IPS-15b (cell line): ENCODE data around the gene TESK1.
"Not testable (repeated sequence)": the region's sequence is repeated elsewhere in the genome, so short reads cannot be mapped to it uniquely, and the experiment has no call there.

Source experiments
- H3K27me3 ChIP-seq: one replicate; pipeline ENCODE4 v1.6.1; 2013; ENCODE audit warnings: low read length; ENCODE audit not compliant: control insufficient read depth, insufficient read depth
- H3K36me3 ChIP-seq: one replicate; pipeline ENCODE4 v1.6.1; 2013; ENCODE audit warnings: low read length; ENCODE audit not compliant: control insufficient read depth, insufficient read depth
- H3K4me1 ChIP-seq: one replicate; pipeline ENCODE4 v1.6.1; 2013; ENCODE audit warnings: mild to moderate bottlenecking, low read length; ENCODE audit not compliant: control insufficient read depth, insufficient read depth
- H3K4me3 ChIP-seq: one replicate; pipeline ENCODE4 v1.5.1; 2013; ENCODE audit warnings: low read depth, low read length
- H3K9ac ChIP-seq: one replicate; pipeline ENCODE4 v1.6.1; 2013; ENCODE audit warnings: low read depth, mild to moderate bottlenecking, low read length
- H3K9me3 ChIP-seq: one replicate; pipeline ENCODE4 v1.6.1; 2013; ENCODE audit warnings: mild to moderate bottlenecking, low read length; ENCODE audit not compliant: control insufficient read depth, insufficient read depth

Gene TESK1

GRCh38 chr9:35640431-35640830, 35.4 kb downstream of the TESK1 start:
- not testable (repeated sequence) for H3K36me3 ChIP-seq, H3K9ac ChIP-seq, H3K9me3 ChIP-seq, H3K4me3 ChIP-seq, H3K27me3 ChIP-seq, H3K4me1 ChIP-seq

GRCh38 chr9:35641478-35641877, 36.4 kb downstream of the TESK1 start:
- not testable (repeated sequence) for H3K4me3 ChIP-seq, H3K9ac ChIP-seq, H3K27me3 ChIP-seq, H3K36me3 ChIP-seq, H3K4me1 ChIP-seq, H3K9me3 ChIP-seq

DNA sequence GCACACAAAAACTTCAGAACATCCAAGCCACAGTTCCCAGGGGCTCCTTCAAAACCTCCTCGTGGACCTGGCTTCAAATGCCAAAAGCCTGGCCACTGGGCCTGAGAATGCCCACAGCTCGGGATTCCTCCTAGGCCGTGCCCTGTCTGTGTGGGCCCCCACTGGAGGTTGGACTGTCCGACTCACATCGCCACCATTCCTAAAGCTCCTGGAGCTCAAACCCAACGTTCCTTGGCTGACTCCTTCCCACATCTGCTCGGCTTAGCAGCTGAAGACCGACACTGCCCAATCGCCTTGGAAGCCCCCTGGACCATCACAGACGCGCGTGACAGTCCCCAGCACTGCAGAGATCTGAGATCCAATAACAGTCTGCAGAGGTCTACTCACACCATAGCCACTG, 38.0 kb downstream of the TESK1 start:
- H3K9ac ChIP-seq, result no peak overlapping the region

GRCh38 chr9:35645736-35646135, 40.7 kb downstream of the TESK1 start:
- not testable (repeated sequence) for H3K9me3 ChIP-seq, H3K36me3 ChIP-seq, H3K27me3 ChIP-seq, H3K9ac ChIP-seq
- Histone ChIP-seq H3K4me1 (peaks cover 11% of the 10 kb centered on the region), H3K4me3 (peak overlapping the region; percentile 80)

More for the DNA sequence above, 38.0 kb downstream of the TESK1 start:
- Histone ChIP-seq H3K4me3 (no peak overlapping the region), H3K27me3 (peaks cover 2% of the 10 kb centered on the region), H3K4me1 (peaks cover 4% of the 10 kb centered on the region), H3K36me3 (no peaks in the 10 kb centered on the region), H3K9me3 (no peaks in the 10 kb centered on the region)

GRCh38 chr9:35646153-35646532, 41.1 kb downstream of the TESK1 start:
- Histone ChIP-seq H3K4me3 (peak overlapping the region; percentile 80), H3K9ac (no peak overlapping the region), H3K4me1 (peaks cover 13% of the 10 kb centered on the region), H3K36me3 (no peaks in the 10 kb centered on the region), H3K9me3 (no peaks in the 10 kb centered on the region), H3K27me3 (peaks cover 2% of the 10 kb centered on the region)

GRCh38 chr9:35646533-35647265, 41.6 kb downstream of the TESK1 start:
- H3K9ac ChIP-seq, result no peak overlapping the region
- no peaks in the 10 kb centered on the region for H3K36me3 ChIP-seq
- H3K4me3 ChIP-seq, result peak overlapping the region; percentile 80
- H3K4me1 ChIP-seq, result peaks cover 16% of the 10 kb centered on the region
- H3K9me3 ChIP-seq, result no peaks in the 10 kb centered on the region
- H3K27me3 ChIP-seq, result peaks cover 2% of the 10 kb centered on the region

DNA sequence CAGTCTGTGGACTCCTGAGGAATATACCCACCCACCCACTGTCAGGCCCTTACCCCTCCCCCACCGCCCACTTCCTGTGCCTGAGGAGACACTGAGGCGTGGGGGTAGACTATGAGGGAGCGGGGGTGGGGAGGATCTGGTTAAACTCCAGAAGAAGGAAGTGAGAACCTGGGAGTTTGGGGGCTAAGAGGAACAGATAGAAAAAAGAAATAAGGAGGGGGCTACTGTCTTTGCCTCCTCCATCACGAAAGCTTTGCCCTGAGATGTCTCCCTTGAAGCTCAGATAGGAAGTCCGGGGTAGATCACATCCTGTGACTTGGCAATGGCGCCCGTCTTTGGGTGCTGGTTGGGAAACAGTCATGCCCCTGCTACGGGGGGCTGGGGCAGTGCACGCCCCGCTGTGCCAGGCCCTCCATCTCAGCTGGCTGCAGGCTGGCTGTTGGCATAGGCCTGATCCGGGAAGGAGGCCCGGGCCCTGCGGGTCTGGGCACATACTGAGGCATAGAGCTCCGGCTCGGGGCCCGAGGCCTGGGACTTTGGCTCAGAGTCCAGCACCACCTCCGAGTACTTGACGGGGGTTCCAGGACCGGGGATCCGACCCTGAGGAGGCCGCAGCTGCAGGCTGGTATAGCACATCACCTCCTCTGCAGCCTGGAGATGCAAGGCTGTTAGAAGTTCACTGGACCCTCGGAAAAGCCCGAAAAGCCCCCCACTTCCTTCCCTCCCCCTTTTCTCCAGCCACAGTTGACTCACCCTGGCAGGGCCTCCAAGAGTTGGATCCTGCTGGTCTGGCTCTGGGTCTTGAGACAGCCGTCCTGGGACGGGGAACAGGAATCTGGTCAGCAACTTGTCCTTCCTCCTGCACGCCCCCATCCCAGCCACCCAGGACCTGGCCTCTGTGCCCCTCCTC, 44.6 kb downstream of the TESK1 start:
- no peak overlapping the region for H3K9ac ChIP-seq
- no peaks in the 10 kb centered on the region for H3K36me3 ChIP-seq
- peaks cover 2% of the 10 kb centered on the region for H3K27me3 ChIP-seq
- H3K9me3 ChIP-seq, result no peaks in the 10 kb centered on the region
- H3K4me3 ChIP-seq, result no peak overlapping the region
- peaks cover 16% of the 10 kb centered on the region for H3K4me1 ChIP-seq

DNA sequence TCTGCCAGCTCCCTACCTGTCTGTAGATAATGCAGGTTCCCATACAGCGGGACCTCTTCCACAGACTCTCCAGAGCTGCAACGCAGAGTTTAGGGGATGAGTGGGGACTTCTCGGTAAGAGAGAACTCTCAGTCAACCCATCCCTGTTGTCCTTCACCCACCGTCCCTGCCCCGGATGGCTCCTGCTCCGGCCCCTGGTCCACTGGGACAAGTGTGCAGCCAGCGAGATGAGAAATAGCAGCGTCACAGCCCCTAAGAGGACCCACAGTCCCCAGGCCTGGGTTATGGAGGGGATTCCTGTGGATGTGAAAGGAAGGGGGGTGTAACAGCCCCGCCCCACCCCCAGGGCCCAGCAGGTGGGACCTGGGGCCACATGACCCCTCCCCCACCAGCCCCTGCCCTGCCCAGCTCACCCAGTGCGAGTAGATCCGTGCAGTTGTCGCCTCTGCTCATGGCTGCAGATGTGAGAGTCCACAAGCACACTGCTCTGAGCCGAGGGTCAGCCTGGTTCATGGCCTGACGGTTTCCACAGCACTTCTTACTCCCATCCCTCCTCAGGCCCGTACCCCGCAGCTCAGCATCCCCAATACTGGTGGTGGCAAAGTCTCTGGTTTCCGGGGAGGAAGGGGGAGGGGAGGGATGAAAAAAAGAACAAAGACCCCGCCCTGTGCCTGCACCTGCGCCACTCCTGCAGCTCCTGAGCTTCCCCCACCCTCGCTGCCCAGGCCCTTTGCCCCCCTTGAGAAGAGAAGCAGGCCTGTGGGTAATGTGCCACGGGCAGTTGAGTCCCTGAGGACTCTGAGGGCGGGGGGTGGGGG, 45.5 kb downstream of the TESK1 start, which contains the start of gene SIT1:
Gene SIT1, minus strand, starts transcription at position 591 of the 818 bp plus-strand sequence. Its CDS starts 78 bp downstream, at position 513.
- no peak within 1 kb of the TSS for H3K9ac ChIP-seq
- H3K27me3 ChIP-seq, result peaks cover 2% of the 10 kb centered on the region
- peaks cover 16% of the 10 kb centered on the region for H3K4me1 ChIP-seq
- H3K4me3 ChIP-seq, result peak within 1 kb of the TSS; percentile 33
- H3K36me3 ChIP-seq, result no peaks in the 10 kb centered on the region
- no peaks in the 10 kb centered on the region for H3K9me3 ChIP-seq

DNA sequence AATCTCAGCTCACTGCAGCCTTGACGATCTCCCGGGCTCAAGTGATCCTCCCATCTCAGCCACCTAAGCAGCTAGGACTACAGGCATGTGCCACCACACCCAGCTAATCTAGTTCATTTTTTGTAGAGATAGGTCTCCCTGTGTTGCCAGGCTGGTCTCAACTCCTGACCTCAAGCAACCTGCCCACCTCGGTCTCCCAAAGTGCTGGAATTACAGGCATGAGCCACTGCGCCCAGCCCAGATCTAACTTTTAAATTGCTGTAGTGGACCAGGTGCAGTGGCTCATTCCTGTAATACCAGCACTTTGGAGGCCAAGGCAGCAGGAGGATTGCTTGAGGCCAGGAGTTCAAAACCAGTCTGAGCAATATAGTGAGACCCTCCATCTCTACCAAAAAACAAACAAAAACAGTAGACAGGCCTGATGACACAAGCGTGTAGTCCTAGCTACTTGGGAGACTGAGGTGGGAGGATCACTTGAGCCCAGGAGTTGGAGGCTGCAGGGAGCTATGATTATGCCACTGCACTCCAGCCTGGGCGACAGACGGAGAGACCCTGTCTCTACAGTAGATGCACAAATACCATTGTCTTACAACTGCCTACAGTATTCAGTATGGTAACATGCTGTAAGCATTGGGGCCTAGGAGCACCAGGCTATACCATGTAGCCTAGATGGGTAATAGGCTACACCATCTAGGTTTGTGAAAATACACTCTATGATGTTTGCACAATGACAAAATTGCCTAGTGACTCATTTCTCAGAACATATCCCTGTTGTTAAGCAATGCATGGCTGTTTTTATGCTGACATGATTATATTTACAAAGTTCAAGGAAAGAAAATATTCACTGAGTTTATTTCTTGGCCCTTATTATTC, 47.1 kb downstream of the TESK1 start:
- peaks cover 10% of the 10 kb centered on the region for H3K27me3 ChIP-seq
- H3K36me3 ChIP-seq, result no peaks in the 10 kb centered on the region
- H3K9me3 ChIP-seq, result no peaks in the 10 kb centered on the region
- H3K4me1 ChIP-seq, result peaks cover 16% of the 10 kb centered on the region
- H3K4me3 ChIP-seq, result no peak overlapping the region
- H3K9ac ChIP-seq, result no peak overlapping the region

DNA sequence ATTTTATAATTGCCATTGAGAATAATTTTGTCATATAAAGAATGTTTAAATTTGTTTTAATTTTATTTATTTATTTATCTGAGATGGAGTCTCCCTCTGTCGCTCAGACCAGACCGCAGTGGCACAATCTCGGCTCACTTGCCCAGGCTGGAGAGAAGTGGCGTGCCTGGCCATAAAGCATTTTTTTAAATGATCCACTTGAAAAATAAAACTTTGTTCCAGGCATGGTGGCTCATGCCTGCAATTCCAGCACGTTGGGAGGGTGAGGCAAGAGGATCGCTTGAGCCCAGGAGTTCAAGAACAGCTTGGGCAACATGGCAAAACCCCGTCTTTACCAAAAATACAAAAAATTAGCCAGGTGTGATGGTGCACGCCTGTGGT, 47.8 kb downstream of the TESK1 start:
- no peaks in the 10 kb centered on the region for H3K36me3 ChIP-seq
- no peak overlapping the region for H3K4me3 ChIP-seq
- H3K27me3 ChIP-seq, result peaks cover 10% of the 10 kb centered on the region
- H3K9ac ChIP-seq, result no peak overlapping the region
- peaks cover 15% of the 10 kb centered on the region for H3K4me1 ChIP-seq
- H3K9me3 ChIP-seq, result no peaks in the 10 kb centered on the region

- Histone ChIP-seq H3K27me3 (peaks cover 8% of the 10 kb centered on the region), H3K4me1 (peaks cover 12% of the 10 kb centered on the region), H3K9ac (no peak overlapping the region), H3K36me3 (no peaks in the 10 kb centered on the region), H3K4me3 (no peak overlapping the region), H3K9me3 (no peaks in the 10 kb centered on the region)
Observed at GRCh38 chr9:35653611-35654010, 48.5 kb downstream of the TESK1 start.
